GM19043 (cell line): ENCODE measurements around the gene SLC22A4.

Experiments
- ATAC-seq: cut with Tn5 transposase; IDR thresholded peaks from one replicate; pipeline ENCODE4 v1.9.1; 2021; ENCODE audit warnings: low read depth; ENCODE audit not compliant: unreplicated experiment

The SLC22A4 gene

DNA sequence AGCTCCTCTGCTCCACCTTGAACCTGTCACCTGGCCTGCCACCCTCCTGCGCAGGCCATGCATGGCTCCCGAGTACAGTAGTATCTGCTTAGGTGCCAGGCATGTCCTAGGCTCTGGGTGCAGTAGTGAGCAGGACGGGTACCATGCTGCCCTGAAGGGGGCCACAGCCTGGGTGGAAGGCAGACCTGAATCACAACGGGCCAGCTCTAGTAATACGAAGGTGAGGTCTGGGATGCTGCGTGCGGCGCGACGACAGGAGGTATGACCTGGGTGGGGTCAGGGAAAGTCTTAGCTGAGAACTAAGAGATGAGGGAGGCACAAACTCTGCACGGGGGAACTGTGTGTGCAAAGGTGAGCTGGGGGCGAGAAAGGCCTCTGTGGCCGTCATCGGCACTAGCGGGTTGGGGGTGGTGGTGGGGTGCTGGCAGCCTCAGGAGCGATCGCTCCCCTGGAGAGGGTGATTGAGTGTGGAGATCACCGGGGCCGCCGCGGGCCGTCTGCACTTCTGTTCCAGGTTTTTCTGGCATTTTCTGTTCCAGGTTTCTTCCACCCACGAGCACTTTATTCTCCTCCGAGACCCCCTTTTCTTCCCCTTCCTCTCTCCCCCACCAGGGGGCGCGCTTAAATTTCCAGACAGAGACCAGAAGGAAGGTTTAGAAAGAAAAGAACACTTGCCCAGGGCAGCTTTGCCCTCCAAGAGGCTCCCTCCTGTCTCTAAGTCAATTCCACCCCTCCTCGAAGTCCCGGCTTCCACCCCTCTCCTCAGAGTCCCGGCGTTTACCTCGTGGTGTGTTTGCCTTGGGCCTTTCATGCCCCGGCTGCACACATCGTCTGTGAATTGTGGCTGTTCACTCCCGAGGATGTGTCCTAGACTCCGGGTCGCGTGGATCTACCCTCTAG lies 21.6 kb upstream of the SLC22A4 start:
- no peak for ATAC-seq

DNA sequence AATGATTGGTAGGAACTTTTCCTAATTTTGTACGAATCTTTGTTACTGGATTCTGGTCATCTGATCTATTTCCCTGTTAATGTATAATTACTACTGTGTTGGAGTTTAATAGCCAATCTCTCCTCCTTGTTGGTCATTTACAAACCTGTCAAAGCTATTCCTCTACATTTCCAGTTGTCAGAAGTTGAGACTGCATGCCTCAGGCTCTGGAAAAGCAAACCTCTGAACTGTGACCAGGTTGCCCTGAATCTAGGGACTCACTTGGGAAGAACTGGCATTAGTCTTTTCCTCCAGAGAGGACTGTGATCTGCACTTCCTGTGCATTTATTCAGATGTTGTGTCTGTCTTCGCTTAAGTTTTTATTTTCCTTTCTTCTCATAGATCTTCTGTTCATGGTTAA lies 20.6 kb upstream of the SLC22A4 start:
- ATAC-seq: no peak

DNA sequence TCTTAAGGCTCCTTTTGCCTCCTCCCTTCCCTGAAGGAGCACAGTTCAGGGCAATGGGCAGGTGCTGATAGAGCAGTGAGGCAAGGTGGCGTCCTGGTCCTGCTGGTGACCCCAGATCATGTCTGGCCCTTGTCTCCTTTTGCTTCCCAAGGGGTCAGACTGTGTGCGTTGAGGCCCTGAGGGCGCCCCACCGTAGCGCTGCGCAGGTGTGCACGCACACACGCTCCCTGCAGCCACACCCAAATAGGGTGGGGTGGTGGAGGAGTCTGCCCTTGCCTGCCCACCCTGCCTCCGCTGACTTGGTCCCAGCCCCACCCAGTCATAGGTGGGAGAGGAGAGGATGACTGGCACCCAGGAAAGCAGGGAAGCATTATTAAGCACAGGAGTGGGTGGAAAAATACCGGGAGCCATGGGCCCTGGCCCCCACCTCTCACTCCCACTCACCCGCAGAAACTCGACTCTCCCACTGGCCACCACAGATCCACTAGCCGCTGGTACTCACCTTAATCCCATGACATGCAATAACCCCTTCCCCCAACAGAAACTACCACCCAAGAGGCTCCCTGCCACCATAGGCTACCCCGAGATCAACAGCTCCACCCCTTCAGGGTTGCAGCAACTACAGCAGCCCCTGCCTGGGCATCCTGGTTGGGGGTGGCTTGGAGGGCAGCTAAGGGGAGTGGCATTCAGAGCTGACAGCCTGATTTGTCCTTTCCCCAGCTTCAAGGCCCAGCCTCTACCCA lies 20.0 kb upstream of the SLC22A4 start:
- ATAC-seq: no peak

DNA sequence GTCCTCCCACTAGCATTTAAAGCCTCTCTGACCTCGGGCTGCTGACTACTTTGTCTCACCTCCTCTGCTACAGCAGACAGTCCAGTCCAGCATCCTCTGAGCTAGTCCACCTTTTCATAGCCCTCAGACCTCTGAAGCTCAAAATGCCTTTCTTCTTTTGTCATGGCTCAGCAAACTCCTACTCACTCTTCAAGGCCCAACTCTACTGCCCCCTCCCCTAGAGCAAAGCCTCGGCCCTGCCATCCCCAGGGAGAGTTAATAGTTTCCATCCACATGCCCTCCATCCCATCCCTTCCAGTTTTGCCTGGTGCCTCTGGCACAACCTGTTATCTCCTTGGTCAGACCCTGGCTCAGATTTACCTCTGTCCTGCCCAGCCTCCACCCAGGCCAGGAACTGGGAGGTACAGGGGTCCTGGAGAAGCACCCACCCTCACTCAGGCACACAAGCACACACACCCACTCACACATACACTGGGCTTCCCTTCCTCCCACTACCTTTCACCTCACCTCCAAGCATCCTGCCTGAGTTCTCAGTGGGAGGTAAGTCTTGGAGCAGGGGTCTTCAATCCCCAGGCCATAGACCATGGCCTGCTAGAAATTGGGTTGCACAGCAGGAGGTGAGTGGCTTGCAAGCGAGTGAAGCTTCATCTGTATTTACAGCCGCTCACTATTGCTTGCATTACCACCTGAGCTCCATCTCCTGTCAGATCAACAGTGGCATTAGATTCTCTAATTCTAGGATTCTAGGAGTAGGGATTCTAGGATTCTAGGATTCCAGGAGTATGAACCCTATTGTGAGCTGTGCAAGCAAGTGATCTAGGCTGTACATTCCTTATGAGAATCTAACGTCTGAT lies 18.6 kb upstream of the SLC22A4 start:
- ATAC-seq: no peak

DNA sequence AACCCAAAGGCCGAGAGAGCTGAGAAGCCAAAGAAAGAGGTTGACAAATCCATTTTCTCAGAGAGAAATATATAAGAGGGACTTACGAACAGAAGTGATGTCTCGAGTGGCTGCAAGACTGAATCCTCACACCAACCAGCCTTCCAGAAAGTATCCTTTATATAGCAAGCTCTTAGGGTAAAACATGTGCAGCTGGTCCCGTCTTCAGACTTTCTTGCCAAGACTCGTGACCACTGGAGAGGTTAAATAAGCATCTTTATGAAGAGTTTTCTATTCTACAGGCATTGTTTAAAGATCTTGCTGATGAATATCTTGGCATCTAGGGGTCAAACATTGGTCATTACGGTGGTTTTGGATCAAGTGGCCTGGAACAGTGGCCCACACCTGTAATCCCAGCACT lies 16.9 kb upstream of the SLC22A4 start:
- no peak for ATAC-seq

DNA sequence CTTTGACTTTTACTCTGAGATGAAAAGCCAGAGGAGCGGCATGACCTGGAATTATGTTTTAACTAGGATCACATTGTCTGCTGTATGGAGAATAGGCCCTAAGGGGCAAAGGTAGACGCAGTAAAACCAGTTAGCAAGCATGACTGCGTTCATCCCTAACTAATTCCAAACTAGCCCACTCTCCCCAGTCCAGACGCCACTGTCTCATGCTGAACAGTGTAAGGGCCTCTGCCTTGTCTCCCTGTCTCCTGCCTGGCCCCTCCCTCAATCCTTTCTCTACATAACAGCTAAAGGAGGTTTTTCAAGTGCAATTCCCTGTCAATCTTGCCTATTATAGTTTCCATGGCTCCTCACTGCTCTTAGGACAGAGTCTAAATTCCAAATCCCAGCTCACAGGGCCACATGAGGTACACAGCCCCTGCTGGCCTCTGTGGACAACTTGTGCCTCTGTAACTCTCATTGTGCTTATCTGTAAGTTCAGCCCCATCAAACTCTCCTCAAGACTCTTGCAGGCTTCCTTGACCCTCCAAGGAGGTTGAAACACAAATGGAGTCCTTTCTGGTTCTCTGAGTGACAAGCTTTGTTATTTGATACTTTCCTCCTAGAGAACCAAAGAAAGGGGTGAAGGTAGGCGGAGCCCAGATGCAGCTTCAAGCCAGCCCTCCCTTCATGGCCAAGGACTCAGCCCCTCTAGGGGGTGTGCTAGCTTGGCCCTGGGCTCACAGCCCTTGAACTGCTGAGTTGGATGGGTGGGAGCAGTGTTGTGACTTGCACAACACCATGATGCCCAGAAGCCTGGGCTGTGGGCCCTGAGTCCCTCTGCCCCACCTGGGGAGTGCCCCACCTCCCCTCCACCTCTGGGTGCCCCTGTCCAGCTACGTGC lies 16.0 kb upstream of the SLC22A4 start:
- ATAC-seq: no peak

DNA sequence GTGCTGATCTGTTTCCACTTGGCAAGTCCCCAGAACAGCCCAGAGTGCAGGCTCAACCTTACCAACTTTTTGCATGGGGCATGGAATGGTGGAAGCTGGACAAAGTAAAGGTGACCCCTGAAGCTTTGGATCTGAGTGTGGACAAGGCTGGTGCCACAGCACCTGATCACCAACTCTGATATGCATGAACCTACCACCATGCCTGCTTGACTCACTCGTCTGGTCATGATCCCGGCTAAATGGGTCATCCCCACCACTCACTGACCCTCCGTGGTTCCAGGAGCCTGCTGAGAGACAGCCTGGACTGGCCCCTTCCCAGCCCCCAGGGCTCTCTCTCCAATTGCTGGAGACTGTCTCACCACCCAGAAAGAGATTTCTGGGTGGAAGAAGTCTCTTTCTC lies 14.4 kb upstream of the SLC22A4 start:
- ATAC-seq: no peak

DNA sequence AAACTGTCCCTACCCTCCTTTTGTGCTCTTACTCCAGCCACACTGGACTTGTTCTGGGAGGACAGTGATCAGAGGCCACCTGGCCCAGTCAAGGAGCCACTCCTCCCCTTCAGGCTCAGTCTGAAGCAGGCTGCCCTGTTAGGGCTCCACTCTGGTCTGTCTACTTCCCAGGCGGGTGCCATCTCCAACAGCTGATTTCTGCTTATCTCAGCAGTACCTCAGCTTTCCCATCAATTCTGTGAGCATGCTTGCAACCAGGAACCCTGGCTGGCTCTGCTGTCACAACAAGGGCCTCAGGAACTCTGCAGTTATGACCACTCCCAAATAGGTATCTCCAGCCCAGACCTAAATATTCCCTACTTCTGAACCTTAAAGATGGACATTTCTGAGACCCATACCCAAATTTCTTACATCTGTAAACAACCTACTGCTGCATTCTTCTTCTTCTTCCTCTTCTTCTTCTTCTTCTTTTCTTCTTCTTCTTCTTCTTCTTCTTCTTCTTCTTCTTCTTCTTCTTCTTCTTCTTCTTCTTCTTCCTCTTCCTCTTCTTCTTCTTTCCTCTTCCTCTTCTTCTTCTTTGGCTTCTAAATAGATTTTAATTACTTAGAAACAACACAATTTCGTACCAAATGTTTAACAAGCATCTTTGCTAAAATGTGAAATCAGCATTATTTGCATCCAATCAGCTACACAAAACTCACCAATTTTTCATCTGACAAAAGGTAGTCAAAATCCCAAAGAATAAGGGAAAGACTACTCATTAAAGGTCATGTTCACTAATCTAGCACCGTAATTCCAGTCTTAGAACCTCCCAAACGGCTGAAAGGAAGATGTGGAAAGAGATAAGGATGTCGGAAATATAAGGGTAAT lies 13.6 kb upstream of the SLC22A4 start:
- ATAC-seq: no peak

DNA sequence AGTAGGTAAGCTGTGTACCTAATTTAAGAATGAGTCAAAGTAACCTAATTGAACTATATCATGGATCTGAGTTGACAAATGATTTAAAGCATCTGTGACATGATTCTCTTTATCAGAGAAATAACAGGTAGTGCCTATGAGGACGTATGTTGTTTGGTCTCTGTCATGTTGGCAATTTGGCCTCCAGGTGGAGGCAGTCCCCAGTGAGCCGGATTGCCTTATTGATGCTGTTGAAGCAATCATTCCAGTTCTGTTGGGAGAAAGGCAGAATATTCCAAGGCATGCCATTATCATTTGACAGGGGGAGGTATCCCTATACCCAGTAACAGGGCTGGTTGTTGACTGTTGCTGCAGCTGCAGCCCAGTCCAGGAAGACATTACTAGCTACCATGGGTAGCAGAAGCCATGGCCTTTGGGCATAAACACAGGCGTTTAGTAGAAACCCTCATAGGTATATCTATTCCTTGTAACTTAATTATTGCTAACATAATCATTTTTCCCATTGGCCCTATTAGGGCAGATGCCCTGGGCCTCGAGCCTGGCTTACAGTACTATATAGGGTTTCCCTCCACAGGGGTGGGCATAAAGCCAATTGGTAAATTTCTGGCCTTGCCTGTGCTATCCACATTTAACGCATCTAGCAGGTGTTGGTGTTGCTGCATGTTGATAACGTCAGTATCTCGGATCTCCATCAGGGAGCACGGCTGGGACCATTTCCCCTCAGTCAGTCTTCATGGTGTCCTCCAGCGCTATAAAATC lies 12.2 kb upstream of the SLC22A4 start:
- ATAC-seq: no peak

DNA sequence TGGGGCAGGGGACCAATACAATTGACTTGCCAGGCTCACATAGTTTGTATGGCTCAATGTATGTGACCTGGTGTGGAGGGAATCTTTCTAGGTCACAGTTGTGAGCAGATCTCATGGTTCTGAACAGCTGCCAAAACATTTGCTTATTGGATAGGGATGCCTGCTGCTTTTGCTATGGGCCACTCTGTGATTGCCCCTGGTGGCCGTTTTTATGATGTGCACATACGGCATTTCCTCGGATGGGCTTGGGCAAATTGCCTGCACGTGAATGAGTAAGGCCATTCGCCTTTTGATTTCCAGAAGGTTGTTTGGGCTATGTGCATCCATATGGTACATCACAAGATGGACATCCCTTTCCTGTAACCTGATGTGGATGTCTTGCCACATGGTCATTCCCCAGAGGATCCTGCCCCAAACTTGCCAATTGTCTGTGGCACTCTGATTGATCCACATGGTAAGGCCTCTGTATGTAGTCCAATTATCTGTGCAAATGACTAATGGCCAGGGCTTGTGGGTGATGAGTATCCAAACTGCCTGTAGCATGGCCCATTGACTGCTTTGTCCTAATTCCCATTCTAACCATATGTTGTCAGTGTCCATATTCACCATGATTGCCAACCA lies 10.7 kb upstream of the SLC22A4 start:
- ATAC-seq: no peak

DNA sequence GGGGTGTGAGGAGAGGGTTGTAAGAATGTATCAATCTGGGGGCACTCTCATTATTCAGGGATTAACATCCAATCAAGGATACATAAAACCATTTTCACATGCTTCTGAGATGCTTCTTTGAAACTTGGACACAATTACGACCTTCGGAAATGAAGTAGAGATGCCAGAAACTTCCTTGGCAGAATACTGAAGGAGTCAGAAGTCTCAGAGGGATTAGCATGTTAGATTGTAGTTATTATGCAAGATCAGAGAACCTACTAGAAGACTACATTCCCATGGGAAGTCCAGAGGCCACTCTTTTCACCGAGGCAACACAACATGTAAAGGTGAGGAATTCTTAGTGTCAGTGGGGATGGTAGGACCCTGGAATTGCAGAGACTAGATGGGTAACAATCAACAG lies 5.1 kb upstream of the SLC22A4 start:
- no peak for ATAC-seq

DNA sequence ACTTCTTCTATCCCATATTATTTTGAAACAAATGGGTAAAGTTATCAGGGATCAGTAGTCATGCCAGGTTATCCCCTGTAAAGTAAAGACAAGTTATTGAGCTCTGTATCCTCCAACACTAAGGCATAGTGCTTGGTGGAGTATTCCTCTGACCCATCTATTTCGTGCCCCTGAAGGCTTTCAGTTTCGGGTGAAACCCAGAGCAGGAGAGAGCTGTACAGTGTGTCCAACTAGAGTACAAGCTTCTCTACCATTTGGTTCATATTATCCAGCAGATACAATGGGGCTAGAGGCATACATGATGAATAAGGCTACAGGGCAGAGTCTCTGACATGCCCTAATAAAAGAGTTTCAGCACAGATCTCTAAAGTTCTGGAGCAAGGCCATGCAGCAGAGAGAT lies 3.2 kb upstream of the SLC22A4 start:
- ATAC-seq: no peak

DNA sequence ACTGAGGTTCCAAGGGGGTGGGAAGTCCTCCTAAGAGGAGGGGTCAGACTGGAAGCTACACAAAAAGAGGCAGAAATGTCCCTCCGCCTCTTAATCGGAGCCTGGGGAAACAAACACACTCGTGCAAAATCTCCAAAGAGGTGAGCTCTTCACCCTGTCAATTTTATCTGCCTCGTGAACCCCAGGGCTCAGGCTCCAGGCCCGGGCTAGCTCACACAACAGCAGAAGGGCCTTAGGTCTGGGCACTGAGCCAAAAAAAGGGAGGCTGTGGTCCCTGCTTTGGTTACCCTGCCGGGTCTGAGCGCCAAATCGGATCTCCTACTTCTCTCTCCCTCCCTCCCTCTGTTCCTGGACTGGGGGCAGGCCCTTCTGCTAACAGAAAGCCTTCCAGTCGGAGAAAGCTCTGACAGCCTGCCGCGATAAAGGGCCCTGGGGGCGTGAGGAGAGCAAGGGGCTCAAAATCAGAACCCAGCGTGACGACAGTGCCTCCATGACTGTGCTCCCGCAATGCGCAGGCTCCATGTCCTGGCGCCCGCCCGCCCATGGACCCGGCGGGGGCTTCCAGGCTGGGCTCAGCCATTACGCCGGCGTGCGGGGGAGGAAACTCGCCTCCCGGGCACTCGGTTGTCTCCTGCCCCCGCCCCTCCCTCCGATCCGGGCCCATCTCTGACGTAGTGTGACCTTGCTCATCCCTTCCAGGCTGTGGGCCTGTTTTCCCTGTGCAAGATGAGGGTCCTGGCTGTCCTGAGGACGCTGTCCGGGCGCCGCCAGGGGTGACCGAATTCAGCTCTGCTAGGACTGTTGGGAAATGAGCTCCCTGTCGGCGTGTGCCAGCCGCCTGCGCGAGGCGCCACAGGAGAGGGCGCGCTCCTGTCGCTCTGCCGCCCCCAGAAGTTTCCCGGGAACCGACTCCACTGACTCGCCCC lies 865 bp upstream of the SLC22A4 start:
- ATAC-seq: peak; percentile 32

DNA sequence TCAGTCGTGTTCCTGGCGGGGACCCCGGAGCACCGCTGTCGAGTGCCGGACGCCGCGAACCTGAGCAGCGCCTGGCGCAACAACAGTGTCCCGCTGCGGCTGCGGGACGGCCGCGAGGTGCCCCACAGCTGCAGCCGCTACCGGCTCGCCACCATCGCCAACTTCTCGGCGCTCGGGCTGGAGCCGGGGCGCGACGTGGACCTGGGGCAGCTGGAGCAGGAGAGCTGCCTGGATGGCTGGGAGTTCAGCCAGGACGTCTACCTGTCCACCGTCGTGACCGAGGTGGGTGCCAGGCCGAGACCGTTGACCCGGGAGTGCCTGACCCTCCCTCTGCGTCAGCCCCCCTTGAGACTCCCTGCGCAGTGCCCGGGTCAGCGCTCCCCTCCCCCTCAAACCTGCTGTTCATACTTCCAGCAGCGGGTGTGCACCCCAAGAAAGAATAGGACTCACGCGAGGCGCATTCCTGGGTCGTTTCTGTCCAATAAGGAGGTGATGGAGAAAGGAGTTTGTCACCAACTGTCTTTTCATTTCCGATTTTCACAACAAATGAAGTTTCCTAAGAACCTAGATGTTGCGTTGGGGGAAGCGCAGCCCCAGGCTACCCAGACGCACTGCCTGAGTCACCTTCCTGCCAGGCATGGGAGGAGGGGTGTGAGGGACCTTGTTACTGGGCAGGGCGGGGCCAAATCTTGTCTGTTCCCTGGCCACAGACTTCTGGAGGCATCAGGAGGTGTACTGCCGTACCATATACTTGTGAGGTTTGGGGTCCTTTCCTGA lies 722 bp downstream of the SLC22A4 start:
- ATAC-seq: peak; percentile 12

DNA sequence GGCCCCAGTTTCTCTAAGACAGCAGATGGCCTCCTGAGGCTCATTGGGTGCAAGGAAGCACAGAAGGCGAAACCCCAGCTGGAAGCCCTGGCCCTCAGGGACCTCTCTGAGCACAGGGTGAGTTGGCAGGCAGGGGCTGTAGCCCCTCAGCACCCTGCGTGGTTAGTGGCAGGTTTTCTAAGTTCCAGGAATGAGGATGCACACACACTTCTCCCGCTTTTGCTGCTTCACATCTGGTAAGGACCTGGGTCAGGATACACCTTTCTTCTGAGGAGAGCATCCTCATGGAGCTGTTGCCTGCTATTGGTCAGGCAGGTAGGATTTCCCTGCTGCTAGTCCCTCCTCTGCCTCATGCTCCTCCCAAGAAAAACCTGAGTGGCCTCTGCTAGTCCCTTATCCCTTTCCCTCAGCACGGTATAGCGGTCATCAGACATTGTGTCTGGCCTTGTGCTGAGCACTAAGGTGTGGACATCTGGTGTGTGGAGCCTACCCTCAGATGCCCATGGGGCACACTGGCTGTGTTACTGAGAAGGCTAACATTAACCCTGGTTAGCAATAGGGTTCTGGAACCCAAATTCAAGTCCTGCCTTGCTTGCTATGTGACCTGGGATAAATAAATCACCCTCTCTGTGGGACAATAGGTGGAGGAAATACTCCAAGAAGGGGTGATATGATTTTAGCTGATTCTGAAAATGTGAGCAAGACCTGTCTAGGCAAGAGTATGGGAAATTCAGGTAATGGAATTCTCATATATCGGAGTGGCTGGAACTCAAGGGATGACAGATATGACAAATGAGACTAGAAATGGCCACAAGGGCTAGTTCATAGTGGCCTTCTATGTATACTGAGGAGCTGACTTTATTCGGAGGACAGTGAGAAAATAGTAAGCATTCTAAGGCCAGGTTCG lies 1.6 kb downstream of the SLC22A4 start:
- ATAC-seq: no peak
